ENCODE data around the gene MRPL1.
"Not testable (repeated sequence)": the region's sequence is repeated elsewhere in the genome, so short reads cannot be mapped to it uniquely, and the experiment has no call there.

Gene MRPL1

GRCh38 chr4:77931452-77932135, 69.0 kb downstream of the MRPL1 start:
- no peak overlapping the region for H3K27ac ChIP-seq
- TF ChIP-seq CTCF (conservative IDR thresholded peaks at IDR 0.05), result no peak

GRCh38 chr4:77938560-77938959, 75.9 kb downstream of the MRPL1 start:
- no peak for TF ChIP-seq CTCF (conservative IDR thresholded peaks at IDR 0.05)
- no peak overlapping the region for H3K27ac ChIP-seq

- H3K27ac ChIP-seq, result not testable (repeated sequence)
Observed at GRCh38 chr4:77945929-77946328, 83.3 kb downstream of the MRPL1 start.

- no peak for TF ChIP-seq CTCF (conservative IDR thresholded peaks at IDR 0.05)
- H3K27ac ChIP-seq, result no peak overlapping the region
Observed at GRCh38 chr4:77950203-77950602, 87.6 kb downstream of the MRPL1 start.

GRCh38 chr4:77952457-77952856, 89.8 kb downstream of the MRPL1 start:
- no peak for TF ChIP-seq CTCF (conservative IDR thresholded peaks at IDR 0.05)
- H3K27ac ChIP-seq, result no peak overlapping the region

- H3K27ac ChIP-seq, result no peak overlapping the region
- TF ChIP-seq CTCF (conservative IDR thresholded peaks at IDR 0.05), result no peak
Observed at GRCh38 chr4:77954690-77955089, 92.1 kb downstream of the MRPL1 start.

GRCh38 chr4:77956917-77957316, 94.3 kb downstream of the MRPL1 start:
- no peak for TF ChIP-seq CTCF (conservative IDR thresholded peaks at IDR 0.05)
- H3K27ac ChIP-seq, result no peak overlapping the region

- H3K27ac ChIP-seq, result no peak overlapping the region
- no peak for TF ChIP-seq CTCF (conservative IDR thresholded peaks at IDR 0.05)
Observed at GRCh38 chr4:77958897-77959296, 96.3 kb downstream of the MRPL1 start.
